Stimulated activated CD4-positive, alpha-beta T cell treated with anti-CD3 and anti-CD28 coated beads, Interleukin-4, amount 100 ng/mL, for 4 hours (primary cell): ENCODE measurements around the gene PHLDB1.
A peak's percentile ranks its signal among the peaks of the same experiment; 100 is the strongest.
"Not testable (repeated sequence)": the region's sequence is repeated elsewhere in the genome, so short reads cannot be mapped to it uniquely, and the experiment has no call there.

Experiments used
- DNase-seq, 2 experiments: peaks; one replicate each; pipeline ENCODE4 v3.0.0-alpha.2; 2020

Gene PHLDB1

GRCh38 chr11:118606157-118606843 is 1.1 kb upstream of the PHLDB1 start:
- DNase-seq, result no peak

- DNase-seq, result no peak
These were observed 579 bp upstream of the PHLDB1 start for GRCh38 chr11:118606844-118607228.

- DNase-seq, result peak; percentile 70 to 95
These were observed 1.2 kb downstream of the PHLDB1 start for GRCh38 chr11:118608360-118609227.

GRCh38 chr11:118609380-118610224 is 2.2 kb downstream of the PHLDB1 start:
- peak; percentile 30 to 38 for DNase-seq

GRCh38 chr11:118610225-118610772 is 2.9 kb downstream of the PHLDB1 start:
- no peak for DNase-seq

GRCh38 chr11:118610773-118611432 is 3.5 kb downstream of the PHLDB1 start:
- DNase-seq, result peak; percentile 83 to 87

GRCh38 chr11:118611433-118611795 is 4.0 kb downstream of the PHLDB1 start:
- not testable (repeated sequence) for DNase-seq

GRCh38 chr11:118612378-118612777 is 5.0 kb downstream of the PHLDB1 start:
- no peak for DNase-seq

GRCh38 chr11:118614511-118614910 is 7.1 kb downstream of the PHLDB1 start:
- DNase-seq, result no peak

- no peak for DNase-seq
These were observed 8.0 kb downstream of the PHLDB1 start for GRCh38 chr11:118615282-118615975.

- no peak for DNase-seq
These were observed 8.6 kb downstream of the PHLDB1 start for GRCh38 chr11:118615976-118616371.

GRCh38 chr11:118618115-118618990 is 10.9 kb downstream of the PHLDB1 start:
- no peak for DNase-seq

GRCh38 chr11:118618991-118619375 is 11.6 kb downstream of the PHLDB1 start:
- no peak for DNase-seq

- no peak for DNase-seq
These were observed 12.2 kb downstream of the PHLDB1 start for GRCh38 chr11:118619444-118620197.

GRCh38 chr11:118620529-118621070 is 13.2 kb downstream of the PHLDB1 start:
- no peak for DNase-seq

- peak in 1 of 2 experiments; percentile 10 for DNase-seq
These were observed 13.8 kb downstream of the PHLDB1 start for GRCh38 chr11:118621071-118621783.

GRCh38 chr11:118621784-118622375 is 14.5 kb downstream of the PHLDB1 start:
- no peak for DNase-seq
